KG1 (cell line): ENCODE data around the gene PILRA.
A peak's percentile ranks its signal among the peaks of the same experiment; 100 is the strongest.

Source experiments
- DNase-seq: peaks from one replicate; lab custom pipeline; 2025; lab: John Stamatoyannopoulos, UW

Gene PILRA

GRCh38 chr7:100411101-100411500, 37.8 kb downstream of the PILRA start:
- DNase-seq = no peak

- DNase-seq = no peak
Measured at GRCh38 chr7:100413346-100413745, 40.1 kb downstream of the PILRA start.

GRCh38 chr7:100413889-100414288, 40.6 kb downstream of the PILRA start:
- no peak for DNase-seq

- no peak for DNase-seq
Measured at GRCh38 chr7:100415448-100415847, 42.2 kb downstream of the PILRA start.

GRCh38 chr7:100418930-100419659, 45.8 kb downstream of the PILRA start:
- DNase-seq = no peak

- no peak for DNase-seq
Measured at GRCh38 chr7:100419660-100420226, 46.5 kb downstream of the PILRA start.

GRCh38 chr7:100423315-100423714, 50.0 kb downstream of the PILRA start:
- no peak for DNase-seq

- DNase-seq = no peak
Measured at GRCh38 chr7:100425347-100425746, 52.1 kb downstream of the PILRA start.

GRCh38 chr7:100426516-100426915, 53.2 kb downstream of the PILRA start:
- DNase-seq = no peak

- no peak for DNase-seq
Measured at GRCh38 chr7:100427762-100428198, 54.5 kb downstream of the PILRA start.

- peak; percentile 68 for DNase-seq
Measured at GRCh38 chr7:100428199-100428966, 55.1 kb downstream of the PILRA start, which contains the start of gene ZCWPW1. Gene ZCWPW1 (minus strand): TSS chr7:100428703. CDS start chr7:100420649, 8,054 bp downstream.

GRCh38 chr7:100428967-100429636, 55.8 kb downstream of the PILRA start:
- peak; percentile 88 for DNase-seq

GRCh38 chr7:100429637-100430492, 56.6 kb downstream of the PILRA start, which contains the start of gene MEPCE:
Gene MEPCE (plus strand): TSS chr7:100429831. CDS start chr7:100430019, 188 bp downstream.
- peak; percentile 39 for DNase-seq

- no peak for DNase-seq
Measured at GRCh38 chr7:100430493-100431285, 57.4 kb downstream of the PILRA start.

- no peak for DNase-seq
Measured at GRCh38 chr7:100431286-100431735, 58.0 kb downstream of the PILRA start.

- no peak for DNase-seq
Measured at GRCh38 chr7:100432053-100432452, 58.8 kb downstream of the PILRA start.

GRCh38 chr7:100432621-100433275, 59.5 kb downstream of the PILRA start:
- no peak for DNase-seq

- DNase-seq = no peak
Measured at GRCh38 chr7:100433276-100433591, 59.9 kb downstream of the PILRA start.

- DNase-seq = no peak
Measured at GRCh38 chr7:100433592-100434296, 60.5 kb downstream of the PILRA start.
